ENCODE data around the gene WNT9B.

DNA sequence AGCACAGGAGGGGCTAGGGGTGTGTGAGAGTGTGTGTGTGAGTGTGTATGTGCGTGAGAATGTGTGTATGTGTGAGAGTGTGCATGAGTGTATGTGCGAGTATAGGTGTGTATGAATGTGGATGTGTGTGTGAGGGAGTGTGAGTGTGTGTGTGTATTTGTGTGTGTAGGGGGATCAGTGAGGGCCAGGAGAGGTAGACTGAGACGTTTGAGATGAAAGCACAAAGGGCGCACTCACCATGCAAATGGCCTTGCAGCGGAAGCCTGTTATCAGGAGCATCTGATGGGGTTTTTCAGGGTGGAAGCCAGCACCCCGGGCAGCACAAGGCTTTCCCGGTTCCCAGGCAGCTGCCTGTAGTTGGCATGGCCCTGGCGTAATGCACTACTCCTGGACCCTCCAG is 14.9 kb downstream of the WNT9B start:
- TF ChIP-seq, protein P1, sequence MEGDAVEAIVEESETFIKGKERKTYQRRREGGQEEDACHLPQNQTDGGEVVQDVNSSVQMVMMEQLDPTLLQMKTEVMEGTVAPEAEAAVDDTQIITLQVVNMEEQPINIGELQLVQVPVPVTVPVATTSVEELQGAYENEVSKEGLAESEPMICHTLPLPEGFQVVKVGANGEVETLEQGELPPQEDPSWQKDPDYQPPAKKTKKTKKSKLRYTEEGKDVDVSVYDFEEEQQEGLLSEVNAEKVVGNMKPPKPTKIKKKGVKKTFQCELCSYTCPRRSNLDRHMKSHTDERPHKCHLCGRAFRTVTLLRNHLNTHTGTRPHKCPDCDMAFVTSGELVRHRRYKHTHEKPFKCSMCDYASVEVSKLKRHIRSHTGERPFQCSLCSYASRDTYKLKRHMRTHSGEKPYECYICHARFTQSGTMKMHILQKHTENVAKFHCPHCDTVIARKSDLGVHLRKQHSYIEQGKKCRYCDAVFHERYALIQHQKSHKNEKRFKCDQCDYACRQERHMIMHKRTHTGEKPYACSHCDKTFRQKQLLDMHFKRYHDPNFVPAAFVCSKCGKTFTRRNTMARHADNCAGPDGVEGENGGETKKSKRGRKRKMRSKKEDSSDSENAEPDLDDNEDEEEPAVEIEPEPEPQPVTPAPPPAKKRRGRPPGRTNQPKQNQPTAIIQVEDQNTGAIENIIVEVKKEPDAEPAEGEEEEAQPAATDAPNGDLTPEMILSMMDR (IDR thresholded peaks at IDR 0.05) = no peak
- no peak for TF ChIP-seq POLR2A (IDR thresholded peaks at IDR 0.05)
